GM12865 (cell line): Measurements from ENCODE around the gene LGALSL.

Experiments
- DNase-seq: peaks from one replicate; pipeline ENCODE4 v3.0.0; 2010; ENCODE audit warnings: low read depth
- H3K4me3 ChIP-seq: 2 replicates; pipeline ENCODE4 v1.5.1; 2011; ENCODE audit warnings: mild to moderate bottlenecking, low read depth, low read length, control low read depth
- TF ChIP-seq, protein P1 (sequence below): IDR thresholded peaks from 2 replicates; pipeline ENCODE4 v1.5.1; 2011; ENCODE audit warnings: low read length, control low read depth, low read depth, inconsistent platforms; ENCODE audit not compliant: insufficient read depth; ENCODE audit errors: missing control alignments

The LGALSL gene

DNA sequence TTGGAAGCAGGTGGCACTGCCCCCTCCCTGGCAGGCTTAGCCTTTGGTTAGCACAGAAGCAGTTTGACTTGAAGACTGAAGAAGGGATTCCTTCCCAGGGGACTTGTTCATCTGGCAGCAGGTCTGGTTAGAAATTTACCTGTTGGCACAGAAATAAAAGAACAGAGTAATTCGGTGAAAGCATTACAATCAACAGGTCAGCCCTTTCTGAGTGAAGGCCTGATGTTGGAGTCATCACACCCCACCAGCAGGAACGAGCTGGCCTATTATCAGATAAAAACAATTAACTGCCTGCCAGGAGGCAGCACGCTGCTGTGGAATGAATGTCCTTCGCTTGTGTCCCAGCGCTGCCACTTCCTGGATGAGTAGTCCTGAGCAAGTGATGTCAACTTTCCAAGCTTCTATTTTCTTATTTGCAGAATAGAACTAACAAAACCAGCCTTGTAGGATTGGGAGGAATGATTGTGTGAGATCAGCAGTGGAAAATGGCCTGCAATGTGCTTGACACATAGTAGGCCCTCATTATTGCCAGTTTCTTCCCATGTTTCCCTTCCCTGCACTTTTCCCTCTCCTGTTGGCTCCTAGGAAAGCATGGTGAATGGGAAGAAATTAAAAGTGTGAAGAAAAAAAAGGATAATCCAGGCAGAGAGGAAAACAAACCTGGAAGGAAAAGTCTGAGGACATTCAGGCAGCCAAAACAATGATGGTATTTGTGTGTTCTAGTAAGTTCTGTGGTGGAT, 29.0 kb downstream of the LGALSL start:
- no peak for DNase-seq
- TF ChIP-seq, protein P1, sequence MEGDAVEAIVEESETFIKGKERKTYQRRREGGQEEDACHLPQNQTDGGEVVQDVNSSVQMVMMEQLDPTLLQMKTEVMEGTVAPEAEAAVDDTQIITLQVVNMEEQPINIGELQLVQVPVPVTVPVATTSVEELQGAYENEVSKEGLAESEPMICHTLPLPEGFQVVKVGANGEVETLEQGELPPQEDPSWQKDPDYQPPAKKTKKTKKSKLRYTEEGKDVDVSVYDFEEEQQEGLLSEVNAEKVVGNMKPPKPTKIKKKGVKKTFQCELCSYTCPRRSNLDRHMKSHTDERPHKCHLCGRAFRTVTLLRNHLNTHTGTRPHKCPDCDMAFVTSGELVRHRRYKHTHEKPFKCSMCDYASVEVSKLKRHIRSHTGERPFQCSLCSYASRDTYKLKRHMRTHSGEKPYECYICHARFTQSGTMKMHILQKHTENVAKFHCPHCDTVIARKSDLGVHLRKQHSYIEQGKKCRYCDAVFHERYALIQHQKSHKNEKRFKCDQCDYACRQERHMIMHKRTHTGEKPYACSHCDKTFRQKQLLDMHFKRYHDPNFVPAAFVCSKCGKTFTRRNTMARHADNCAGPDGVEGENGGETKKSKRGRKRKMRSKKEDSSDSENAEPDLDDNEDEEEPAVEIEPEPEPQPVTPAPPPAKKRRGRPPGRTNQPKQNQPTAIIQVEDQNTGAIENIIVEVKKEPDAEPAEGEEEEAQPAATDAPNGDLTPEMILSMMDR: no peak
- no peak overlapping the region for H3K4me3 ChIP-seq

DNA sequence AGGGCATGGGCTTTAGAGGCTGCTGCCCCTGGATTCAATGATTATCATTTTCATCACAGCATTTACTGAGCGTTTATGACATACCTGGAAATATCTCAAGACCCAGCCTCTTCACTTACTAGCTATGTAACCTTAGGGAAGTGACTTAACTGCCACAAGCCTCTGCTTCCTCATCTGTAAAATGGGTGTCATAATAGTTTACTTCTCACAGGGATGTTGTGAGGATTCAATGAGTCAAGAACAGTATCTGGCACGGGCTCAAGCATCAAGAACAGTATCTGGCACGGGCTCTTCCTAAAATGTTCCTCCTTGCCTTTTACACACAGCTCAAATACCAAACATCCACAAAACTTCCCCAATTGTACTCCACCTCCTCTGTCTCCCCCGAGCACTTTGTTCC, 31.4 kb downstream of the LGALSL start:
- no peak for DNase-seq
- TF ChIP-seq, protein P1: no peak
- no peak overlapping the region for H3K4me3 ChIP-seq

DNA sequence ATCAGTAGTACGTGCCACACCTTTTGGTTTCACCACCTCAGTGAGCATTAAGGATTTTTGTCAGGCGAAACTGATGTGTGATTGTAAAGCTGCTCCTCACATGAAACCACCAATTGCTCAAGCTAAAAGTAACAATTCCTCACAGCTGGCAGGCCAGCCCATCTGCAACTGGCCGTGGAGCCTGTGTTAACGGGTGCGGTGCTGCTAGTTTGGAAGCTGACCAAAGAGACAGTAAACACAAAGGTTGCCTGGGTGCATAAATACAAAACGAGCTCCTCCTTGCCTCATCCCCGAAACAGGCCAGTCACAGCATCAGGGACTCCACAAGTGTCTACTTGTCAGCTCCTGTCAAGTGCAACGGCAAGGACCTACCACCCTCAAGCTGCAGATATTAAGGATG, 32.0 kb downstream of the LGALSL start:
- no peak for DNase-seq
- TF ChIP-seq, protein P1: no peak

DNA sequence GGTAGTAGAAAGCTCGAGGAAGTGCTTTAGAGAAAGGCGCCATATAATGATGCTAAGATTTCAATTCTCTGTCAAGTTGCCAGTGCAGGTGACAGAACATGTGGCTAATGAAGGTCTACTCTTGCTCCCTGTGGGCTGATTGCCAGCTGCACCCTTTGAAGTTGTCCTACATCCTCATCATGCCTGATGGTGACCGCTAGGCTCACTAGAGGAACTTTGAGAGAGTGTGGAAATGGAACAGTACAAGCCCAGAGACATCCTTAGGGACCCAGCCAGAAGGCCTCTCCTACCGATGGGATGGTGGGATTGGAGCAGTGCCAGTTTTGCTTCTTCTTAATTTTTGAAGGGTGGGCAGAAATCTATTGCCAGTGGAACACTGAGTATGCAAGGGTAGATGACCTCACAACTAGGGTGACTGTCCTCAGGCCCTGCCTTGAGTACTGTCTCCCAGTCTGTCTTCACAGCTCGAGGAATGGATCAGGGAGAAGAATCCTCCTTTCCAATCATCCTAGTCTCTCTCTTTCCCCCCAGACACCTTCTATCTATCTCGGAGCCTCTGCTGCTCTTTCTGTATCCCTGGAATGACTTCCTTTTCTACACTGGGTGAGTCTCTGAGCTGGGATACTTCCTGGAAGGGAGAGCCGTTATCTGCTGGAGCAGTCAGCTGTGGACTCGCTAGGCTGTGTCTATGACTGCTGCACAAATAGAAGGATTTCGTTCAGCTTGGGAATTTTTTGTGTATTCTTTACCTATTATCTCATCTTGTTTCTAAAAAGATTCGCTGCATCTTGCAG, 33.5 kb downstream of the LGALSL start:
- TF ChIP-seq, protein P1: no peak
- no peak for DNase-seq
- no peak overlapping the region for H3K4me3 ChIP-seq

More for the DNA sequence above, 32.0 kb downstream of the LGALSL start:
- no peak overlapping the region for H3K4me3 ChIP-seq

DNA sequence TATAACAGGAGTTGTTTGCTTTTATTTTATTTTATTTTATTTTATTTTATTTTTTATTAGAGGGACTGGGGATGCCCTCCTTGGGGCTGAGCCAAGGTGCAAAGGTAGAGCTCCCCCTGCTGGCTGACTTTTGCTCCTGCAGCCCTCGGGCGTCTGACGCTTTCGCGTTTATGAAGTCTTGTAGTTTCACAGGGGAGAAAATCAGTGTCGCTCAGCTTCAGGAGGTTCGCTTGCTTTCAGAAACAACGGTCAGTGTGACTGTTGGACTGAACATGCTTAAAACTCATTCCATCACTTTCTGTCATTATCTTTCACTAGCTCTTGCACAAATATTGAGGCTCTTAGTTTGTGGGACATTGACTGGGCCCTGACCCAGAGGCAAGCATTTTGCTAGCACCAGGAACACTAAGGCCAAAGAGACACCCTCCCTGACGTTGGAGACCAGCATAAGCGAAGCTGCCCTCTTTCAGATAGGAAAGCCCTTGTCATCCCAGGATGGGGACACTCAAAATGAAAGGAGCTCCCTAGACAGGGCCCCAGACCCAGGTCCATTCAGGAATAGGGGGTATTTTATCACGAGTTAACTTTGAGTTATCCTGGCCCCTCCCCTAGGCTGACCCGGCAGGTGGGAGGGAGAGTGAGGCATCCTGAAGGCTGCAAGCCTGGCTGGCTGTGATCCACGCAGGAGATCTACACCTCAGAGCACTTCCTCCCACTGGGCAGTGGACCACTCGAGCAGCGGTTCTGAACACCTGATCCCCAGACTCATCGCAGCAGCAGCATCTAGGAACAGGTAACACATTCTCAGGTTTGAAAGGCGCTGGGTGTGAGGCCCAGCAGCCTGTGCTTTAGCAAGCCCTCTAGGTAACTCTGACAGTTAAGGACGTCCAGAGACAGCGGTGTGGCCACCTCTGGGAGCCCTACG, 34.4 kb downstream of the LGALSL start:
- TF ChIP-seq, protein P1: peak; percentile 87
- DNase-seq: peak; percentile 84
- H3K4me3 ChIP-seq: no peak overlapping the region

DNA sequence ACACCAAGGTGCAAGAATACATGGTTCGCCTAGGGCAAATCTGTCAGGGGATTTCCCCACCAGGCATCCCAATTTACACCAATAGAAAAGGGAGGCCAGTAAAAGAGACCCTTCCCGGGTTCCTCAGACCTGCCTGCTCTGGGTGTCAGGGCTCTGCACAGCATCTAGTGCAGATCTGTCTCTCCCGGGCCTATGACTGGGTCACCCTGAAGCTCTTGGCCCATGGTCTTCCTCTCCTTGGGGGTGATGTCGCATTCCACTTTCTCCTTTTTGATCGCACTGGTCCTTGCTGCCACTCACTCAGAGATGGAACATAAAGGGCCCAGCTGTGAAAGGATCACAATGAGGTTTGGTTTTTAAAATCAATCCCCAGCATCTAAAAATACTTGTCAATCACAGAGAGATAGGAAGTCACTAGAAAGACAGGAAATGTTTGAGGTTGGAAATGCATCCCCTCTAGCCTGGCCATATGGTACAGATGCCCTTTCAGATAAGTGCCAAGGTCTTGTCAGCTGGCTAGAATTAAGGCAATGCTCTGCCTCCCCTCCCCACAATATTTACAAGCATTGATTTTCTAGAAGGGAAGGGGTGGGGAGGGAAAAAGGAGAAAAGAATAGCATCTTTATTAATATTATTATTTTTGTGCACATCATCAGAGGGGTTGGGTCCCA, 35.3 kb downstream of the LGALSL start:
- no peak overlapping the region for H3K4me3 ChIP-seq
- TF ChIP-seq, protein P1: no peak
- DNase-seq: no peak
